Endothelial cell (in vitro differentiated cells): ENCODE results near the gene PGGT1B. TPM values are rescaled to one million over a fixed set of nuclear protein-coding genes. Genes with fewer than 3 reads are reported as not detected.

Experiments used
- DNase-seq: peaks from one replicate; pipeline ENCODE4 v3.0.0; 2021; ENCODE audit warnings: low spot score
- H3K27ac Mint-ChIP-seq: one replicate; pipeline ENCODE4 v1.8.0; 2021; ENCODE audit warnings: mixed read lengths, inconsistent platforms; ENCODE audit not compliant: unreplicated experiment
- H3K27me3 Mint-ChIP-seq: one replicate; pipeline ENCODE4 v1.8.0; 2021; ENCODE audit warnings: mild to moderate bottlenecking, moderate library complexity, mixed read lengths, inconsistent platforms; ENCODE audit not compliant: unreplicated experiment
- H3K36me3 Mint-ChIP-seq: one replicate; pipeline ENCODE4 v1.8.0; 2021; ENCODE audit warnings: mild to moderate bottlenecking, low read depth, mixed read lengths, inconsistent platforms; ENCODE audit not compliant: unreplicated experiment
- H3K4me1 Mint-ChIP-seq: one replicate; pipeline ENCODE4 v1.8.0; 2021; ENCODE audit warnings: mild to moderate bottlenecking, mixed read lengths, inconsistent platforms; ENCODE audit not compliant: unreplicated experiment
- H3K4me3 Mint-ChIP-seq: one replicate; pipeline ENCODE4 v1.8.0; 2021; ENCODE audit warnings: mild to moderate bottlenecking, mixed read lengths, inconsistent platforms; ENCODE audit not compliant: unreplicated experiment
- H3K9me3 Mint-ChIP-seq: one replicate; pipeline ENCODE4 v1.8.0; 2021; ENCODE audit warnings: mixed read lengths, inconsistent platforms; ENCODE audit not compliant: unreplicated experiment
- CTCF ChIP-seq: fragments of 200-600 bp; sonication (generic); IDR thresholded peaks from one replicate; pipeline ENCODE4 v1.5.0; 2021; ENCODE audit warnings: antibody characterized with exemption; ENCODE audit not compliant: unreplicated experiment
- total RNA-seq: library from RNA; stranded (reverse); fragmentation: NEBNext Ultra II Directional; extraction: Animal tissue kit (Norgen Biotek cat#: 25700); gene quantifications from one replicate; pipeline ENCODE4 v1.2.1, GENCODE V29; 2021; ENCODE audit not compliant: unreplicated experiment

PGGT1B gene
- total RNA-seq, 1 donor from 2014 or later: 34.7 TPM

GRCh38 chr5:115231598-115231997 is 31.1 kb downstream of the PGGT1B start:
- no peak overlapping the region for H3K27ac Mint-ChIP-seq
- no peaks in the 10 kb centered on the region for H3K4me1 Mint-ChIP-seq
- peaks cover 4% of the 10 kb centered on the region for H3K36me3 Mint-ChIP-seq
- no peaks in the 10 kb centered on the region for H3K27me3 Mint-ChIP-seq
- TF ChIP-seq CTCF: no peak
- no peak overlapping the region for H3K4me3 Mint-ChIP-seq
- H3K9me3 Mint-ChIP-seq: no peaks in the 10 kb centered on the region
- no peak for DNase-seq

GRCh38 chr5:115229606-115230005 is 33.1 kb downstream of the PGGT1B start:
- Mint-ChIP-seq H3K27ac (no peak overlapping the region), H3K36me3 (peaks cover 5% of the 10 kb centered on the region), H3K9me3 (no peaks in the 10 kb centered on the region), H3K4me3 (no peak overlapping the region), H3K27me3 (no peaks in the 10 kb centered on the region), H3K4me1 (no peaks in the 10 kb centered on the region)
- no peak for TF ChIP-seq CTCF
- no peak for DNase-seq

GRCh38 chr5:115227281-115227680 is 35.4 kb downstream of the PGGT1B start:
- no peaks in the 10 kb centered on the region for H3K27me3 Mint-ChIP-seq
- H3K9me3 Mint-ChIP-seq: no peaks in the 10 kb centered on the region
- H3K4me3 Mint-ChIP-seq: no peak overlapping the region
- peaks cover 13% of the 10 kb centered on the region for H3K36me3 Mint-ChIP-seq
- no peak for DNase-seq
- no peak overlapping the region for H3K27ac Mint-ChIP-seq
- no peaks in the 10 kb centered on the region for H3K4me1 Mint-ChIP-seq
- no peak for TF ChIP-seq CTCF

- no peaks in the 10 kb centered on the region for H3K9me3 Mint-ChIP-seq
- H3K36me3 Mint-ChIP-seq: peaks cover 4% of the 10 kb centered on the region
- no peaks in the 10 kb centered on the region for H3K27me3 Mint-ChIP-seq
- no peaks in the 10 kb centered on the region for H3K4me1 Mint-ChIP-seq
- no peak for TF ChIP-seq CTCF
- no peak overlapping the region for H3K4me3 Mint-ChIP-seq
- DNase-seq: no peak
- no peak overlapping the region for H3K27ac Mint-ChIP-seq
Observed at GRCh38 chr5:115214541-115214940, 48.1 kb downstream of the PGGT1B start.

- Mint-ChIP-seq H3K4me3 (no peak overlapping the region), H3K27me3 (no peaks in the 10 kb centered on the region), H3K36me3 (no peaks in the 10 kb centered on the region), H3K27ac (no peak overlapping the region), H3K9me3 (no peaks in the 10 kb centered on the region), H3K4me1 (no peaks in the 10 kb centered on the region)
- no peak for DNase-seq
- TF ChIP-seq CTCF: no peak
Observed at GRCh38 chr5:115209279-115209678, 53.4 kb downstream of the PGGT1B start.
